ENCODE measurements around the gene SKAP1. TPM values are rescaled to one million over a fixed set of nuclear protein-coding genes. Genes with fewer than 3 reads are reported as not detected.

SKAP1 gene
- polyA plus RNA-seq, 6 donors from 2014 or later: 79.3 to 166 (median 140) TPM

DNA sequence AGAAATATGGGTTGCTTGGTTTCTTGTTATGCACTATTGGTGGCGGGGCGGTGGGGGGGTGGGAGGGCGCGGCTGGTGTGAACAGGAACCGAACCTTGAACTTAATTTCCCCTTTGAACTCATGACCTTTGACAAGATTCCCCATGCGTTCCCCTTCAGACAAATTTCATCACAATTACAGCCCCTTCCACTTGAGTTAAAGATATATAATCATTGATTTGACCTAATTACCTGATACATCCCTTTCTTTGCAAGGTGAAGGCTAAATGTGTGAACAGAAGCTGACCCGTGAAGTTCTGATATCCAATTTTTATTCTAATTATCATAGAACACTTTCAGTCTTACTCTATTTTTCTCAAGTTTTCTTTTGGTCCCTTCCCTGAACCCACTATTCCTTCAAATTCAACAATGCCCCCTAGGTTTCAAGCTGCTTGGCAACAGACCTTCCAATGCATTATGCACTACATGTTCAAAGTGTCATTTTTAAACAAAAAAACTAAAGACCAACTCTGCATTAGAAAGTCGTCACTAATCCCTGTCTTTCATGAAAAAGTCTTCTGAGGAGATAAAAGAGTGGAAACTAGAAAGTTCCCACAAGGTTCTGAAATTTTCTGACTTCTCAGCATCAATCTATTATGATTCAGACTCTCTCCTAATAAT is 116.8 kb downstream of the SKAP1 start:
- Mint-ChIP-seq H3K27ac (peak overlapping the region in 2 of 6 donors; percentile 3 to 56), H3K4me1 (peaks cover 0 to 12% (median 0%) of the 10 kb centered on the region in 3 donors), H3K4me3 (no peak overlapping the region), H3K36me3 (peaks cover 8 to 11% of the 10 kb centered on the region in 2 donors), H3K27me3 (peaks cover 0 to 11% (median 6%) of the 10 kb centered on the region in 3 donors), H3K9me3 (no peaks in the 10 kb centered on the region)
- DNase-seq (no peak), ATAC-seq (ENCODE audit: low read depth in 2 of 2) (no peak)

DNA sequence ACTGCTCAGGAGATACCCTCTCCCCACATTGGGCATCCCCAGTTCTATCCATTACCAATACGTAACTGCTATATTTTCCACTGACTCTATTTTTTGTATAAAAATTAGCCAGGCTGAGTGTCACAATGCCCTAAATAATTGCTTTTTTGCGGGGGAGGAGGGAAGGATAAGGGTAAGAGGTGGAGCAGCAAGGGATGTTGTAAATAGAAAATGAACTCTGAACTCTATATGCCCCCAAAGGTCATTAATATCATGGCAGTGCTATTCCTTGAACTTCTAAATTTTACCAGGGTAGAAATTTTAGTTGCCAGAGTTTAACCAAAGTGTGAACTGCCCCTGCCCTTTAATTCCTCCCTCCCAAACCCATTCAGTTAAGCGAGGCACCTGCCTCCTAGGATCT is 118.7 kb downstream of the SKAP1 start:
- no peaks in the 10 kb centered on the region for H3K9me3 Mint-ChIP-seq
- DNase-seq: no peak
- peaks cover 0 to 6% (median 4%) of the 10 kb centered on the region in 3 donors for H3K4me1 Mint-ChIP-seq
- no peak overlapping the region for H3K4me3 Mint-ChIP-seq
- H3K27me3 Mint-ChIP-seq: peaks cover 6 to 10% (median 9%) of the 10 kb centered on the region in 3 donors
- peaks cover under 1 to 4% of the 10 kb centered on the region in 2 donors for H3K36me3 Mint-ChIP-seq
- H3K27ac Mint-ChIP-seq: no peak overlapping the region
- ATAC-seq (ENCODE audit: low read depth in 2 of 2): no peak

DNA sequence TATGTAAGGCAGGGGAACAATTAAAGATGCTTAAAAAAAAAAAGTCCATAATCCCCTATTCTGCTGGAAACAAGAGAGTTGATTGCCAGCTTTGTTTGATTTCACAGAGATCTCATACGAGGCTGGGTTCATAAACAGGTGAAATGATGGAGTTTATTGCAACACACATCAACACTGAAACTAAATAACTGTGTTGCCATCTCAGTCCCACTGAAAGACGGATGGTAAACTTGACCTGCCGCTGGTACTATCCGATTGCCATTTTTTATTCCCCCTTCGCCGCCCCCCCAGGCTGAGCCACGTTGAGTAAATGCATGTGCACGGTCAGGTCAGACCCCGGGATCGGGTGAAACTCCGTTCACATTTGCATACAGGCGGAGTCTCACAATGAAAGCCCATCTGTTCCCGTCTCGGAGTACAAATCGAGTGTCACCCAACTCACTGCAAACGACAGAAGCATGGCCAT is 119.2 kb downstream of the SKAP1 start:
- Mint-ChIP-seq H3K36me3 (peaks cover 0 to 4% of the 10 kb centered on the region in 2 donors), H3K9me3 (no peaks in the 10 kb centered on the region), H3K27me3 (peaks cover 5 to 9% (median 6%) of the 10 kb centered on the region in 3 donors), H3K27ac (no peak overlapping the region), H3K4me1 (peaks cover 0 to 6% (median 4%) of the 10 kb centered on the region in 3 donors), H3K4me3 (no peak overlapping the region)
- ATAC-seq (ENCODE audit: low read depth in 2 of 2) (no peak), DNase-seq (no peak)

DNA sequence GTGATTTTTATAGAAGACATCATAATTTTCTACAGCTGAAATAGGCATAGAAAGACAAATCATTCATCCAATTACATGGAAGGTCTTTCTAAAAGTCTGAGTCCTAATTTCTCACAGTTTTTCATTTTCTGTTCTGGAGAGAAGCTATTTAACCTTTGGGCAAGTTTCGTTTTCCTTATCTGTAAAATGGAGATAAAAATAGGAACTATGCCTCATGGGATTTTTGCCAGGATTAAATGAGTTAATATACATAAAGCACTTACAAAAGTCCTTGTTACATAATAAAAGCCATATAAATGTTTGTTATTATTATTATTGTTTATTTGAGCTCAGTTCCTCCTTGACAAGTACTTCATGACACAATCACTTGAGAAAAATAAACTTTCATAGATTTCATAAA is 121.4 kb downstream of the SKAP1 start:
- Mint-ChIP-seq H3K9me3 (no peaks in the 10 kb centered on the region), H3K4me1 (peaks cover 0 to 6% (median 4%) of the 10 kb centered on the region in 3 donors), H3K27ac (no peak overlapping the region), H3K4me3 (no peak overlapping the region), H3K36me3 (peaks cover 0 to 4% of the 10 kb centered on the region in 2 donors), H3K27me3 (peaks cover 5 to 9% (median 6%) of the 10 kb centered on the region in 3 donors)
- ATAC-seq (ENCODE audit: low read depth in 2 of 2) (no peak), DNase-seq (no peak)

DNA sequence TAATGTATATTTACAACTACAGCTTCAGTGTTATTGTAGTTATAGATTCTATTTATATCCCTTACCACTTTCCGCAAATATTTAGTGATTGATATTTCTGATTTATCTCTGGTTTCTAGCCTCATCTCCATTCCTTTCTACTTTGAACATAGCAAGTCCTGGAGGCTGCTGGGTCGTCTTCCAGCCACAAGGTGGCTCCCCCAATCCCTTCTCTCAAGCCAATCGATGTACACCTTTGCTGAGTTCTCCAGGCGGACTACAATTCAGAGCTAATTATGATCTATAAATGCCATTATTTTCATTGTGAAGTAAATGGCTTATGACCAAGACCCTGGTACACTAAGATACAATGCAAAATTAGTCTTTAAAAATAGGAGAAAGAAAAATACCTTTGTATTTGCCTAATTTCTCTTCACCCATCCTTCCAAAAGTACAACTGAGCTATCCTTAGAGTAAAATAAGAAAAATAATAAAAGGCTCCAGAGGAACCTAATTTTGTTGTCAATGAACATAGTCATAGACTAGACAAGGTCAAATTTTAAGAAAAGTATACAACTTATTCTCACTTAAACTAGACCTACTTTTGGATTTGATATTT is 122.1 kb downstream of the SKAP1 start:
- Mint-ChIP-seq H3K27me3 (peaks cover 5 to 9% (median 6%) of the 10 kb centered on the region in 3 donors), H3K36me3 (no peaks in the 10 kb centered on the region), H3K4me1 (peaks cover 0 to 4% (median 0%) of the 10 kb centered on the region in 3 donors), H3K9me3 (no peaks in the 10 kb centered on the region), H3K4me3 (no peak overlapping the region), H3K27ac (peak overlapping the region in 1 of 6 donors; percentile 47)
- ATAC-seq (ENCODE audit: low read depth in 2 of 2): peak; percentile 75 to 83
- DNase-seq: peak; percentile 40

DNA sequence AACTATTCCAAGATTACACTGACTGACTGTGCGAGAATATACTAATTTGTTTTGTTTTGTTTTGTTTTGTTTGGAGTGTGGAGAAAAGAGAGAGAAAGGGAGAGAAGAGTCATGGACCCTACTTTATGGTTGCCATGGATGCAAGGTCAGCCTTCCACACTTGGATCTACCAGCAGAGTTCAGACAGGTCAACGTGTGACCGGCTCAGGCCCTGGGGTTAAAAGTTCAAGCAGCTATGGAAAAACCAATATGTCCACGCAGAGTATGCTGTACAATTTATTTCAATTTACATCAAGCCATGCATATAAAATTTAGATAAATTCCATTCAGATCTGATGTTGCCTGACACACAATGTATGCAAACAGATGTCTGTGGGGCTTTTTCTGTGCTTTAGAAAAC is 122.8 kb downstream of the SKAP1 start:
- H3K27ac Mint-ChIP-seq: no peak overlapping the region
- DNase-seq (no peak), ATAC-seq (ENCODE audit: low read depth in 2 of 2) (no peak)
- no peaks in the 10 kb centered on the region for H3K9me3 Mint-ChIP-seq
- H3K4me3 Mint-ChIP-seq: no peak overlapping the region
- peaks cover 5 to 9% (median 6%) of the 10 kb centered on the region in 3 donors for H3K27me3 Mint-ChIP-seq
- H3K36me3 Mint-ChIP-seq: no peaks in the 10 kb centered on the region
- H3K4me1 Mint-ChIP-seq: peaks cover 0 to 4% (median 0%) of the 10 kb centered on the region in 3 donors

DNA sequence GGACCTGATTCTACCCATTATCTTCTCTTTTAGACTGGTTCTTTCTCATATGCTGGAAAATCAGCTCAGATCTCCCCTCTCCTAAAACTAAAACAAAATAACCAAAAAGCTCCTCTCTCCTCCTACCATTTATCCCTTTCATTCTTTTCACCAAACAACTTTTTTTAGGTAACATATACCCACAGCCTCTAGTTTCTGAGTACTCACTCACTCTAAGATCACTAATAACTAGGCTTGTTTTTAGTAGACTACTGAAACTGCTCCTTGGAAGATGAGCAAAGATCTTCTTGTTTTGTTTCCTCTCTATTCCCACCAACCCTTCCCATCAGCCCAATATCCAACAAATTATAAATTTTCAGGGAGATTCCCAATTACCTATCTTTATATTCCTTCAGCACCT is 129.0 kb downstream of the SKAP1 start:
- H3K27ac Mint-ChIP-seq: peak overlapping the region in 1 of 6 donors; percentile 29
- ATAC-seq (ENCODE audit: low read depth in 2 of 2) (no peak), DNase-seq (no peak)
- no peaks in the 10 kb centered on the region for H3K36me3 Mint-ChIP-seq
- H3K27me3 Mint-ChIP-seq: peaks cover 0 to under 1% (median 0%) of the 10 kb centered on the region in 3 donors
- H3K4me3 Mint-ChIP-seq: no peak overlapping the region
- peaks cover 4 to 16% (median 10%) of the 10 kb centered on the region in 3 donors for H3K4me1 Mint-ChIP-seq
- no peaks in the 10 kb centered on the region for H3K9me3 Mint-ChIP-seq

DNA sequence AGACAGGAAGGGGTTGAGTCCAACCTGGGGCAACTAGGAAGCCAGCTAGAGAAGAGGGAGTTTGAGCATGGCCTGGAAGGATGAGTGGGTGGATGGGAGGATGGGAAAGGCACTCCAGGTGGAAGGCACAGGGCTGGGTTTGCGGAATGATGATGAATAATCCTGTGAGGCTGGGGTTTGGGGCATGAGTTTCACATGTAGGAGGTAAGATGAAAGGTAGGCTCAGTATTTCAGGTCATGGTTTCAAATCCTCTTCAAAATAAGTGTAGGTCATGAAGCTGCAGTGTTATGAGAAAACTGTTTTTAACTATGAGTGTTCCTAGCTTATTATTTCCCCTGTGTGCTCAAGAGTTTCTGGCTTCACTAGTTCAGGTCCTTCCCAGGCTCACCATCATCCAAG is 130.3 kb downstream of the SKAP1 start:
- peak overlapping the region in 2 of 6 donors; percentile 14 to 63 for H3K27ac Mint-ChIP-seq
- DNase-seq (no peak), ATAC-seq (ENCODE audit: low read depth in 2 of 2) (no peak)
- H3K4me3 Mint-ChIP-seq: no peak overlapping the region
- H3K9me3 Mint-ChIP-seq: no peaks in the 10 kb centered on the region
- no peaks in the 10 kb centered on the region for H3K27me3 Mint-ChIP-seq
- H3K4me1 Mint-ChIP-seq: peaks cover 16 to 25% (median 19%) of the 10 kb centered on the region in 3 donors
- H3K36me3 Mint-ChIP-seq: no peaks in the 10 kb centered on the region

DNA sequence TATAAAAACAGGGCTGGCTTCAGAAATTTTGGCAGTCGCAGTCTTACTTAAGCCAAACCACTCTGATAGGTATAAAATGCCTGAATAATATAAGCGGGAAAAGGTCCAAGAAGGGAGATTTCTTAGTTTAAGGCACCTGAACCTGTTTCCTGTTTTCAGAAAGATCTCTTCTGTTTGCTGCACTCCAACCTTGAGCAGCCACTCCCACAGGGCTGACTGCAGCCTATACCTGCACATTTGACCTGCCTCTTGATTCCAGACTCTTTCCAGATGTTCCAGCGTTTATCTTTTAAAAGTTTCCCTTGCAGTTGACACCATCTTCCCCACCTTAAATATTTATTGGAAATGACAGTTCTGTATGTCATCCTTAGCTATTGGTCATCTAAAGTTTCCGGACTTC is 132.2 kb downstream of the SKAP1 start:
- Mint-ChIP-seq H3K27ac (peak overlapping the region in 4 of 6 donors; percentile 39 to 77 (median 44)), H3K36me3 (no peaks in the 10 kb centered on the region), H3K4me3 (no peak overlapping the region), H3K9me3 (no peaks in the 10 kb centered on the region), H3K27me3 (no peaks in the 10 kb centered on the region), H3K4me1 (peaks cover 20 to 25% (median 21%) of the 10 kb centered on the region in 3 donors)
- ATAC-seq (ENCODE audit: low read depth in 2 of 2) (no peak), DNase-seq (no peak)

DNA sequence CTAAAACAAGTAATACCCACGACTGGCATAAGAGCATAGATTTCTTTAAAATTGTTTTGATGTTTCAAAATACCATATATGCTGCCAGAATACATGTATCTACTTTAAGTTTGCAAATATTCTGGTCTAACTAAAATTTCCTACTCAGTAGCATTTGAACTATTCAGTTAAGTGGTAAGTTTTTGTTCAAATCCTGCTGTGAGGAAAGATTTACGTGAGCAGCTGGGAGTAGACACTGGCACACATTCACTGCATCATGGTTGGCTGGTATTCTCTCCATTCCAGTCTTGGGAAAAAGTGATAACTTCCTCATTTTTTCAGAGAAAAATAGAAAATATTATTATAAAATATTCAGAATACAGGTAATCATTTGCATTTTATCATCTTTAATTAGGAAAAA is 133.6 kb downstream of the SKAP1 start:
- Mint-ChIP-seq H3K9me3 (no peaks in the 10 kb centered on the region), H3K27me3 (no peaks in the 10 kb centered on the region), H3K27ac (no peak overlapping the region), H3K36me3 (no peaks in the 10 kb centered on the region), H3K4me3 (no peak overlapping the region), H3K4me1 (peaks cover 20 to 25% (median 21%) of the 10 kb centered on the region in 3 donors)
- no peak for ATAC-seq (ENCODE audit: low read depth in 2 of 2)
- no peak for DNase-seq

DNA sequence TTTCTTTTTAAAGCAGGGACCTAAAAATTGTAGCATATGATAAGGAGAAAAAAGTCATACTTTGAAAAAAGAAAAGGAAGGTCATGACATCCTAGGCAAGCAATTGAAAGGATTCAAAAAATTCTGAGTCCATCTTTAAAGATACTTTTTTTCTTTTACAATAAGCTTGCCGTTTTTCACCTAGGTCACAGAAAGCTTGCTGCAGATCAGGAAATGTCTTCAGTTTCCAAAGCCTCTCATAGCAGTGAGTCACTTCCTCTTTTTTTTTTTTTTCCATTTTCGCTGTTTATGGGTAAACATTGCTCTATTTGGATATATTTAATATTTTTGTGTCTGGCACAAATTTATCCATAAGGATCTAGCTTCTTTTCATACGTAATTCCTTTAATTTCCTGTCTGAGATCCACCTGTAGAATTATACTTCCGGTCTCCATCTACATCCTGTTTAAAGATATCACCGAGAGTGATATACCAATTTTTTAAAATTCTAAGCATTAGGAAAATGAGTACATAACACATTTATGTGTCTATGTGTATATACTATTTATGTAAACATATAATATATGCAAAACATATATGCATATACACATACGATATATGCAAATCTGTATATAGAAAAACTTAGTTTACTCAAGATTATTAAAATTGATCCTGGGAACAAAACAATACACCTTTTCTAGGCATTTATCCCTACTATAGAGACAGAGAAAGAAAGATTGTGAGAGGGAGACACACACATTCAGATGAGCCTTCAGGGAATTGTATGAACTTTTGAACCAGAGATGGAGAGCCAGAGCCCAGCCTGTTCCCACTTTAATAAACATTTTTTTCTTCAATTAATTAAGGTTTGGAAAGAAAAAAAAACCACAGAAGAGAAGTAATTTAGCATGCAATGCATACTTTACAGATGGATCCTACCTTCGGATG is 134.4 kb downstream of the SKAP1 start:
- peak; percentile 96 to 98 for ATAC-seq (ENCODE audit: low read depth in 2 of 2)
- DNase-seq: peak; percentile 43
- Mint-ChIP-seq H3K4me3 (peak overlapping the region; percentile 63 to 89 (median 81)), H3K9me3 (no peaks in the 10 kb centered on the region), H3K27ac (peak overlapping the region in 4 of 6 donors; percentile 78 to 90 (median 81)), H3K27me3 (no peaks in the 10 kb centered on the region), H3K4me1 (peaks cover 20 to 21% (median 20%) of the 10 kb centered on the region in 3 donors), H3K36me3 (no peaks in the 10 kb centered on the region)

DNA sequence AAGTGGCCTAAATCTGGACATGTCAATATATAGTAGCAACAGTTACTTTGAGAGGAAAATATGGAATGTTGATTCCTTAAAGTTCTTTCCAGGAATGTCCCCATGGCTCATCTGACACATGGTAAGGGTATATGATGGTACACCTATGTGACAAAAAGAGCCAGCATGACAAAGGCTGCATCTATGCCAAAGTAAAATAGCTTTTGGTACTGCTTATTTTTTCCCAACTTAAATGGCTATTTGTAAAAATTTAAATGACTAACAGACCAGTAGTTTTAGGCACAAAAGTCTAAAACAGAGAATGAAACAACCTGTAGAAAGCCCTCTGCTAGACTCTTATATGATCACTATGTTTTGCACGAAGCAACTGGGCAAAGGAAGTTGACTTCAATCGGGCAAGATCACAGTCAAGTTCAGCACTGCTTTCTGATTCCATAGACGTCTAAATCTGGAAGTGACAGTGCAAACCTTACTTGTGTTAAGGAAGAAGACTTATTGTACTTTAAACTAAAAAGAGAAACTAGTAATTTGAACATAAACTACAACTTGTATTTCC is 135.1 kb downstream of the SKAP1 start:
- Mint-ChIP-seq H3K9me3 (no peaks in the 10 kb centered on the region), H3K27me3 (no peaks in the 10 kb centered on the region), H3K4me1 (peaks cover 16 to 21% (median 16%) of the 10 kb centered on the region in 3 donors), H3K36me3 (no peaks in the 10 kb centered on the region), H3K27ac (peak overlapping the region in 5 of 6 donors; percentile 54 to 90 (median 80)), H3K4me3 (peak overlapping the region; percentile 63 to 89 (median 81))
- DNase-seq (peak; percentile 2), ATAC-seq (ENCODE audit: low read depth in 2 of 2) (peak; percentile 27 to 40)
